ENCODE results near the gene PCDHGC5. TPM values are rescaled to one million over a fixed set of nuclear protein-coding genes. Genes with fewer than 3 reads are reported as not detected.
A peak's percentile ranks its signal among the peaks of the same experiment; 100 is the strongest.

The PCDHGC5 gene
- total RNA-seq (2011; cell fraction: chromatin; rRNA removed; ENCODE audit: low replicate concordance): 0.14 TPM in 1 of 2 replicates, not detected in the other
- 0.17 TPM in 1 of 2 replicates, not detected in the other for total RNA-seq (2011; cell fraction: nucleolus; rRNA removed)
- not detected in 2 replicates for total RNA-seq (2011; cell fraction: nucleoplasm; rRNA removed)
- total RNA-seq (2014; rRNA removed) (not detected in 2 replicates), total RNA-seq (2014; rRNA removed; fragmentation: Illumina TruSeq; extraction: Trizol) (not detected in 2 replicates), total RNA-seq (2015; rRNA removed; fragmentation: Illumina TruSeq; extraction: Trizol) (not detected in 2 replicates), total RNA-seq (2021) (not detected in 2 replicates), polyA plus RNA-seq (2011; rRNA removed) (not detected in 2 replicates), polyA plus RNA-seq (2014; fragmentation: Illumina TruSeq; extraction: Trizol) (not detected in 2 replicates), polyA plus RNA-seq (2014; fragmentation: Nextera tagmentation; extraction: Ambion mirVana) (not detected), polyA plus RNA-seq (2014; rRNA removed) (not detected in 2 replicates), polyA minus RNA-seq (2011; rRNA and poly(A)+ RNA removed) (not detected in 2 replicates), Bru-seq, nascent RNA (not detected), BruChase-seq, experiment 1, labeled RNA remaining after a 2-hour chase (not detected), BruChase-seq, experiment 2, labeled RNA remaining after a 6-hour chase (not detected)
- not detected in 2 replicates for polyA plus RNA-seq (2011; cell fraction: cytosol; rRNA removed)
- polyA plus RNA-seq (2011; cell fraction: nucleus; rRNA removed): not detected in 2 replicates
- polyA plus RNA-seq (2012): not detected in 2 replicates
- not detected in 2 replicates for polyA minus RNA-seq (2011; cell fraction: cytosol; rRNA and poly(A)+ RNA removed)
- not detected in 2 replicates for polyA minus RNA-seq (2011; cell fraction: nucleus; rRNA and poly(A)+ RNA removed)
- long read RNA-seq, experiment 1, partial matches to known transcripts: 0 of 1 reads
- long read RNA-seq, experiment 1, other reads (novel, unspliced or antisense): 1 of 1 reads
- long read RNA-seq, experiment 2: 0 reads
- long read RNA-seq, experiment 3: 0 reads

GRCh38 chr5:141488591-141489561 lies at the start of gene PCDHGC5:
TSS of gene PCDHGC5 (plus strand) at chr5:141489081. CDS start at chr5:141489241, 160 bp downstream.
- H3K4me2 ChIP-seq (ENCODE audit: insufficient read depth, low read length): no peak within 1 kb of the TSS
- ATAC-seq (no peak), DNase-seq (ENCODE audit: extremely low read depth in 1 of 4, low spot score in 3 of 4) (no peak), FAIRE-seq (no peak)
- H3K27me3 ChIP-seq (ENCODE audit: control insufficient read depth in 2 of 2, insufficient read depth in 2 of 2, low read length in 2 of 2): peaks cover 61 to 92% of the 10 kb centered on the region in 2 experiments
- ChIA-PET POLR2A (interaction anchor here (1.4 to 1.5 kb wide), 2 partner anchors 27 to 47 kb away, joined by 3 to 5 read pairs; no protein-coding TSS in a partner anchor), CTCF (ENCODE audit: low intra/inter-chr PET ratio) (interaction anchor here (0.6 kb wide), 1 partner anchor 81 kb away, joined by 3 read pairs; no protein-coding TSS in a partner anchor)
- no peaks in the 10 kb centered on the region for H3K9me1 ChIP-seq (ENCODE audit: control insufficient read depth, insufficient read depth, low read length)
- 0 out of 2 replicates have a peak, but pooled peaks cover 5% of the 10 kb centered on the region for H4K20me1 ChIP-seq (replicated peaks; ENCODE audit: control insufficient read depth, insufficient read depth, low read length)
- no peak within 1 kb of the TSS for H2AFZ ChIP-seq (ENCODE audit: low read depth, low read length)
- in situ Hi-C loops (cut with MboI) (no loop called here), intact Hi-C loops (cut with micrococcal nuclease) (no loop called here)
- no peak within 1 kb of the TSS for H3K4me3 ChIP-seq
- H3K36me3 ChIP-seq (ENCODE audit: control insufficient read depth, insufficient read depth, low read length): no peaks in the 10 kb centered on the region
- BruUV-seq (replicated peaks): no TSS peak
- peaks cover 0 to 21% of the 10 kb centered on the region in 2 experiments; a peak in 2 of 5 replicates for H3K4me1 ChIP-seq (replicated peaks in 1 of 2; ENCODE audit: control insufficient read depth in 2 of 2, insufficient read depth in 2 of 2, low read length in 2 of 2)
- no peaks in the 10 kb centered on the region for H3K79me2 ChIP-seq (ENCODE audit: control insufficient read depth, insufficient read depth, low read length)
- WGBS (ENCODE audit: insufficient coverage, low coverage, missing lambda C conversion rate): 0% methylated on average over 9 of the region's 14 CpGs
- H3K9me3 ChIP-seq (replicated peaks; ENCODE audit: control insufficient read depth, insufficient read depth, low read depth, low read length): no peaks in the 10 kb centered on the region
- peak; percentile 41 for TF ChIP-seq EGR1 (conservative IDR thresholded peaks at IDR 0.05)
- no peak for TF ChIP-seq ZNF785 (CRISPR knock-in tag; IDR thresholded peaks at IDR 0.05)
- H3K27ac ChIP-seq (ENCODE audit: extremely low read depth, low read depth, low read length): no peak within 1 kb of the TSS
- H3K9ac ChIP-seq (ENCODE audit: insufficient read depth in 1 of 2, low read depth in 2 of 2, low read length in 2 of 2): no peak within 1 kb of the TSS

Measured in K562 (cell line).